NCI-H2196 treated with DMSO at 0.1 percent for 48 hours (cell line): ENCODE results near the gene CLEC2A.

Experiments
- DNase-seq: peaks from one replicate; lab custom pipeline; 2025; ENCODE audit not compliant: unreplicated experiment; lab: John Stamatoyannopoulos, UW

Gene CLEC2A

DNA sequence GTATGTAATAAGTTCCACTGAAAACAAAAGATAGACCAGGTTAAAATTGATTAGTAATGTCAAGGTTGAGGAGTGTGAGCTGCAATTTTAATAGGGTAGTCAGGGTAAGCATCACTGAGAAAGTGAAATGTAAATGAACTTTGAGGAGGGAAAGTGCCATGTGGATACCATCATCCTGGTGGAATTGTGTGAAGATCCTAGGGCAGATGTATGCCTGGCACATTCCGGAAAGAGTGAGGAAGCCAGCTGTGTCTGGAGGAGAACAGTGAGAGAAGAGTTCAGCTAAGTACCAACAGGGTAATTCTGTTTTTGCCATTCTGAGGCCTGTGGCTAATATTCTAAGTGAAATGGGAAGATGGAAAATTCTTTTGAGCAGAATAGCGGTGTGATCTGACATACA lies 2.9 kb upstream of the CLEC2A start:
- DNase-seq: no peak

DNA sequence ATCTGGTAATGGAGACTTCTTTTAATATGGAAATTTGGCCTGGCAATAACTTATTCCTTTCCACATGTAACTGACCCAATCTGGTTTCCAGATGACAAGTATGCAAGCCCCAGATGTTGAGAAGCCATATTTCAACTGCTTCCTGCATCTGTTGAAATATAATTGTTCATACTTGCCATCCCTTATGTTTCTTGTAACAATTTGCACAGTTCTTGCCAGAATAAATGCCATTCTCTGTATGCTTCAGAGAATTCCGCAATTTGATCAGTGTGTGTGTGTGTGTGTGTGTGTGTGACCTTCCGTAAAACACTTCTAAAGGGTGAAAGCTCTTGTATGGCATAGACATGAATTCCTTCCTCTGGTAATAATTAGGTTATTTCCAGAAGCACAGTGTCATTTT lies 1.8 kb upstream of the CLEC2A start:
- no peak for DNase-seq

DNA sequence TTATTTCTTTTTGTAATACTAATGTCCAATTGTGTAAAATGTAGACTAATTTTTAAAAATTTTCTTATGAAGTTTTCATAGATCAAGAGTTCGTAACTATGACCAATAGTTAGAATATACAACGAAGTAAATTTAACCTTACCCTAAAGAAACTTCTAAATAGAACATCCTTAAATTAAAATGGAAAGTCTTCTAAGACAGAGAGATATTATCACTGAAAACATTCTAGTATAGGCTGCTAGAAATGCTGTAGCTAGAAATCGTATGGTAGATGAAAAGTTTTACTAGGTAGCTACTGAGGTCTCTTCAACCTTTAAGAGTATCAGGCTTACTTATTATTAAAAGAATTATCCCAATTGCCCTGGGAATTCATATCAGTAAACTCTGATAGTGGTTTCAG lies 925 bp downstream of the CLEC2A start:
- no peak for DNase-seq

DNA sequence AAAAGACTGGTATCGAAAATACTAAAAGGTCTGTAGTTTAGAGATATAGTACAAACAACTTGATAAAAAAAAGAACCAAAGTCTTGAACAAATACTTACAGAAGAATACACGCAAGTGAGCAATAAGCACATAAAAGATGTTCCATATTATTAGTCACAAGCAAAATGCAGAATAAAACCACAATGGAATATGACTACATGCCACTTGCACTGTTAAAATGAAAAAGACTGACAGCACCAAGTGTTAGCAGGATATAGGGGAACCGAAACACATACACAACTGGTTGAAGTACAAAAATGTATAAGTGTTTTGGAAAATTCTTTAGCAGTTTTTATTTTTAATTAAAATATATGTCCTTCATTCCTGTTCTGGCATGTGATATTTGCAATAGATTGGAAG lies 3.6 kb downstream of the CLEC2A start:
- DNase-seq: no peak

DNA sequence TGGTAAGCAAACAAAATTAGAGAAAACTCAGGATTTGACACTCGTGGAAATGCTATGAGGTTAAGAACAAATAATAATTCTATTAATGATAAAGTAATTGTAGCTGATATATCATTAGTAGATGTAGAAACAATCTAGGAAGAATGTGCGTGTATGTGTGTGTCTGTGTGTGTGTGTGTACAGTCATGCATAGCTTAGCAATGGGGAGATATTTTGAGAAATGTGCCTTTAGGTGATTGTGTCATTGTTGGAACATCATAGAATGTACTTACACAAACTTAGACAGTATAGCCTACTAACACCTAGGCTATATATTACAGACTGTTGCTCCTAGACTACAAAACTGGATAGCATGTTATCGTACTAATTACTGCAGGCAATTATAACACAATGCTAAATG lies 5.3 kb downstream of the CLEC2A start:
- no peak for DNase-seq

DNA sequence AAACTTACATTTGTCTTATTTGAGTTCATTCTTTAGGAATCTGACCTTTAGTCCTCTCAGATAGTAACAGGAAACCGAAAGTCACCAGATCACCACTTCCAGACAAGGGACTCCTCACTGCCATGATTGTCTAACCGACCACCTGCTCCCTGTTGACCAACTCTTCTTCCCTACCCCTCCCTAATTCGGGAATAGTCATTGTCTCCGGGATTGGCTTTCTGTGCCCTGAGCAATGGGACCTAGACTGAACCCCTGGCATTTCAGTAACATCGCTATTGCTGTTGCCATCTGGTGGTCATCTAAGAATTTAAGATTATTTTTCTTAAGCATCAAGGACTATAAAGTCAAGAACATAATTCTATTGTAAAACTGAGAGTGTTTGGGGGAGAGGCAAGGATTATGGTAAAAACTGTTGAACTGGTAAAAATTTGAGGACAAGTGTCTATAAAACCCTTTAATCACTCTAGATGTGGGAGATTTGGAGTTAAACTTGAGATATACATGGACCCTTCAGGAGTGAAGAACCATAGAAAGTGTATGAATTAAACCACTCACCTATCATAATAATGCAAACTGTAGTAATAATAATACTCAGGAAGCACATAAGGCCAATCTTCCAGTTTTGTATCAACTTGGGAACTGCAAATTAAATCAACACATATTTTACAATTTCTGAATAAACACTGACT lies 6.3 kb downstream of the CLEC2A start:
- DNase-seq: no peak

DNA sequence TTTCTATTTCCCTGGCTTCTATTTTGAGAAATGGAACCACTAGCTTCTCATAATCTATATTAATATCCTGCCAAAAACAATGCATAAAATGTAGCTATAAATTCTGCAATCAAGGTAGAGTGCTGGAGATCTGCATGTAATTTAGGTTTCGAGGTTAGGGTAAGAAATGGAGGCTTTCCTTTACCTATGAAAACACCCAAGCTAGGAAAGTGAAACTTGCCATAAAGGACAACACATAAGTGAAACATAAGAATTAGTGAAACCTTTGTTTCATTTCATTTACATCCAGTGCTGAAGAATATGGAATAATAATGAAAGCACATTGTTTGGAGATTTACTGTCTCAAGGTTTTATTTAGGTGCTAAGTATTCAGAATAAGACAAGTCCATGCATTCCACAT lies 9.7 kb downstream of the CLEC2A start:
- DNase-seq: no peak

DNA sequence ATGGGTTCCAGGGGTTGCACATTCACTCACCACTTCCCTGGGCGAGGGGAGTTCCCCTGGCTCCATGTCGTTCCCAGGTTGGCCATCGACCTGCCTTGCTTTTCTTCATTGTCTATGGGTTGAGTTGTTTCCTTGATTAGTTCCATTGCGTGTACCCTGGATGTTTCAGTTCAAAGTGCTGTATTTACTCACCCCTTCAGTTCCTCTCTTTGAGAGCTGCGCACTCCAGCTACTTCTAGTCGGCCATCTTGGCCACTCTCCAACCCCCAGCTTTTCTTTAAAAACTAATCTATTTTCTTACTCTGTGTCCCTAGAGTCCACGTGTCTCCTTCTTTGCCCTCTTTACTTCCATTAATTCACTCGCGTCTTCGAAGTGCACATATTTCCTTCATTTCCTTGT lies 11.7 kb downstream of the CLEC2A start:
- DNase-seq: no peak

DNA sequence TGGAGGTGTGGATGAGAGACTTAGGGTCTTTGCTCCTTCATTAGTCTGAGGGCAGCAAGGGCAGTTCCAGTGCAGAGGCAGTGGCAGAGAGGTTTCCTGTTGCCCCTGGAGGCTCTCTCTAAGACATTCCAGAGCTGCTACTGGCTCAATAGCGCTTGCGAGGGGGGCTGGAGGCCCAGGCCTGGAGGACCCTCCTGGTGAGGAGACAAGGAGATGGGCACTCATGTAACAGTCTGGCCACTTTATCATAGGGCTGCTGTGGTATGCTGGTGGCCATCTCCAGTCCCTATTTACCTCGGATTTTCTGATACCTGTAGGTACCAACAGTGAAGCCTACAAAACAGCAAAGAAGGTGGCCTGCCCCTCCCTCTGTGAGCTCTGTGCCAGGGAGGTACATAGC lies 12.7 kb downstream of the CLEC2A start:
- DNase-seq: no peak

DNA sequence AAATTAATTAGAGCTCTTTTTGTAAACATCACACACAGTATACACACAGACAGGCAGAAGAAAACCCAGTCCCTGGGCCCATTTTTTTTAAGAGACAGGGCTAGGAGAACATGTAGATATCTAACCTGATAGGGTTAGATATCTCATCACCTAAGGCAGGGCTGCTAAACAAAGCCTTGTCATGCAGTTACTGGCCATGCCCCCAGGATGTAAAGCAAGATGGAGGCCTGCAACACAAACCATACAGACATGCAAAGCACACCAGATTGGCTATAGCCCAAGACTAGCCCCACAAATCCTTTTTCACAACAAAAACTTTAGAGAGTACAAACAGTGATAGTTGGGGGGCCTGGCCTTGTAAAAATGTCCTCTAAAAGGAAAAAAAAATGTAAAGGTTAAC lies 20.5 kb downstream of the CLEC2A start:
- no peak for DNase-seq

DNA sequence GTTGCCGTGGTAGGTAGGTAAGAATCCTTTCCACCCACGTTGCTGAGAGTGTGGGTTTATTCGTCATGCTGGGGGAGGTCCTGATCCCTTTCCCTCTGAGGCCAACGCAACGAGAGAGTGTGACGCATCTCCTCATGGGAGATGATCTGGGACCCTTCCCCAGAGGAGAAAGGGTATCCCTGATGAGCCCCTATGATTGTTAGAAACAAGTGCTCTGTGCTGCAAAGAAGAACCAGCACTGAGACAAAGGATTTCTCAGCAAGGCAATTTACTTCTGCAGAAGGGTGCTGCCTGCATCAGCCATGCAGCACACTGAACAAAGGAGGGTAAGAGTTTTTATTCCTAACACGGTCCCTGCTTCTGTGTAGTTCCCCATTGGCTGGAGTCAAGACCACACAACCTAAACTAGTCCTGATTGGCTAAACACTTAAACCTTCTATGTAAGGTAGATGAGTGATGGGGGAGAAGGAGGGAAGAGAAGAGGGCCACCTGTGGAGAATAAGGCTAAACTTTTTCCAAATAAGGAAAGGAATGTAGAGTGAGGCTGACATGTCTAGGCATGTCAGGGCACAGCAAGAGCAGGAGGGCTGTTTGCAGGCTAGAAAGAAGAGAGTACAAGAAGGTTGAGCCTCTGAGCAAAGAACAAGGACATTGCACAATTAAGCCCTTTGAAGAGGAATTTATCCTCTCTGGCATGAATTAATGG lies 21.3 kb downstream of the CLEC2A start:
- no peak for DNase-seq

DNA sequence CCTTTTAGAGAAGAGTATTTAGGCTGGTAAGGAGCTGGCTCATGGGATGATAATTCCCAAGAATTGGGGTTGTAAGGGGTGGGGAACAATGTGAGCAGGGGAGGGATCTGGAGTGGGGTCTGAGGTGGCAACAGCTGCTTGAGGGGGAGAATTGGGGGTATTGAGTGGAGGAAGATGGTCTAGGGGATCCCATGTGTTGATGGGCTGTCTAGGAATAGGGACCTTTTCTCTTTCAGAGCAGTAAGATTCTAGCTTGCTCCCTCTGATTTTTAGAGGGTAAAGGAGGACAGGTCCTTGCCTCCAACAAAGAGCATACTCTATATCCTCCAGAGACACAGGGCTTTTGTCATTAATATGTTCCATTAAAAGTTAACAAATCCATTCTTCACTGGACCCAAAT lies 22.4 kb downstream of the CLEC2A start:
- no peak for DNase-seq

DNA sequence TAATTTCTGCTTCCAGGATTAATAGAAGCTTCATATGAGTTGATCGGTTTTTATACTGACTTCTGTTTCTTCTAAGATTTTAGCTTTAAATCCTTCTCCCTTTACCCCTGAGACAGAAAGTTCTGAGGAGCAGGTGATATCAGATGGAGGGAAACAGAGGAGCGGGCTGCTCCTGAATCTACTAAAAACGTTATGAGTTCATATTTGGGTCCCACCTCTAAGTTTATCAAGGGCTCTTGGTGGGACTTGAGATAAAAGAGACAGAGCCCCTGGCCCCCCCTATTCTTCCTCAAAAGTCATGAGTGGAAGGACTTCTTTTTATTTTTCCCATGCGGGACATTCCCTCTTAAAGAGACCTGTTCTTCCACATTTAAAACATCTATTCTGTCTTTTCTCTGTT lies 23.8 kb downstream of the CLEC2A start:
- no peak for DNase-seq

DNA sequence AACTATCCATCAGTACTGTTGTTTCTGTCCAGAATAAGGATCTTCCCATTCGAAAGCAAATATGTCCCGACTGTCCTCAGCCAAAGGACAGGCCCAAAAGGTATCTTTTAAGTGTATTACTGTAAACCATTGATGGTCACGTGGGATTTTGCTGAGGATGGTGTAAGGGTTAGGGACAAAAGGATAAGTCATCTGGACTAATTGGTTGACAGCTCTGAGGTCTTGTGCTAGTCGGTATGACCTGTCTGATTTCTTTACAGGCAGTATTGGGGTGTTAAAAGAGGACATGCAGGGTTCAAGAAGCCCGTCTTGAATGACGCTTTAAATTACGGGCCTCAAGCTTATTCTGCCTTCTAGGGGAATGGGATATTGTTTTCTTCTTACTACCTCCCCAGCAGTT lies 24.4 kb downstream of the CLEC2A start:
- no peak for DNase-seq

DNA sequence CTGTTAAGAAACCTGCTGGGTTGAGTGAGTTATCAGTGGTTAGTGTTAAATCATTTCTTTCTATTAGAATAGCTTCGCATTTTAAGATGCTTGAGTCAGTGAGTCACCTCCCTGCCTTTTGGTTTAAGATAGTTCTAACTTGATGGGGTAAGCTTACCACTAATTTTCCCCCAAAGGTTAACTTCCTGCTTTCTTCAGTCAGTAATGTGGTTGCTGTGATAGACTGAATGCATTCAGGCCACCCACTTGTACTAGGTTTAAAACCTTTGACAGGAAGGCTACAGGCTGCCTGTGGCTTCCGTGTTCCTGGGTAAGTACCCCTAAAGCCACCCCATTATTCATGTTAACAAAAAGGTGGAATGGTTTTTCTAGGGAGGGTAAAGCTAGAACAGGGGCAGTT lies 25.3 kb downstream of the CLEC2A start:
- no peak for DNase-seq

DNA sequence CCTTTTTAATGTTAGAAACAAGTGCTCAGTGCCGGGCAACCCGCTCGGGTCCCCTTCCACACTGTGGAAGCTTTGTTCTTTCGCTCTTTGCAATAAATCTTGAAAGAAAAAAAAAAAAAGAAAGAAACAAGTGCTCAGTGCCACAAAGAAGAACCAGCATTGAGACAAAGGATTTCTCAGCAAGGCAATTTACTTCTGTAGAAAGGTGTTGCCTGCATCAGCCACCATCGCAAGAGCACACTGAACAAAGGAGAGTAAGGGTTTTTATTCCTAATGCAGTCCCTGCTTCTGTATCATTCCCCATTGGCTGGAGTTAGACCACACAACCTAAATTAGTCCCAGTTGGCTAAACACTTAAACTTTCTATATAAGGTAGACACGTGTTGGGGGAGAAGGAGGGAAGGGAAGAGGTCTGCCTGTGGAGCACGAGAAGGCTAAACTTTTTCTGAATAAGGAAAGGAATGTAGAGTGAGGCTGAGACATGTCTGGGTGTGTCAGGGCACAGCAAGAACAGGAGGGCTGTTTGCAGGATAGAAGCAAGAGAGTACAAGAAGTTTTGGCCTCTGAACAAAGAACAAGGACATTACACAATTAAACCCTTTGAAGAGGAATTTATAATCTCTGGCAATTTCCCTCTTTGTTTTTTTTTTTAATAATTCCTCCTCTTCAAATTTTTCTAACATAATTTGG lies 29.5 kb downstream of the CLEC2A start:
- no peak for DNase-seq

DNA sequence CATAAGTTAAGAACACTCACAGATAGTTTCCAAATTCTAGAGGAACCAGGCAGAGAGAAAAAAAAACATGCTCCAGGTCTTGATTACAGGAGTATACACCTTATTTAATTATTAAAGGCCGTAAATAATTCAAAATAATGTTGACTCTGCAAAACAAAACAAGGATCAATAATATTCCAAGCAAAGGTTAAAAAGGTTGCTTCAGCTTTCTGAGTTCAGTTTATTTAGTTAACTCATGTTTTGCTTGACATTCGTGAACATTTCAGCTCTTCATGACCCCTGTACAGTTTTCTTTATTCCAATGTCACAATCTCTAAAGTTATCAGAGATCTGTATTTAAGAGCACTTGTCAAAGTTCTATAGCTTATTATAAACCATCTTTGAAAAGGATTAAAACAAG lies 31.2 kb downstream of the CLEC2A start:
- no peak for DNase-seq

DNA sequence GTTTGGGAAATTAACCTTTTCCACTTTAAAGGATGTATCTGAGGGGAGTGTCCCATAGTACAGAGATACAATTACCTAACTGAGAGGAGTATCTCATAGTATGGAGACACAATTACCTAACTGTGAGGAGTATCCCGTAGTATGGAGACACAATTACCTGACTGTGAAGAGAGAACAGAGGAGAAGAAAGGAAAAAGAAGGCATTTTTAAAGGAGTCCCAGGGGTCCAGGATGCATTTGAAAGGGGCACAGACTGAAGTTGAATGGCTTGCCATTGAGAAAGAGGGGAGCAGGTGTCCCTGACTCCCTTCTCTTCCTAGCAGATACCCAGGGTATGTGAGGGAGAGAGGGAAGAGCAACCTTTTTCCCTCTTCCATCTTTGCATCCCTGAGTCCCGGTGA lies 33.0 kb downstream of the CLEC2A start:
- DNase-seq: no peak

DNA sequence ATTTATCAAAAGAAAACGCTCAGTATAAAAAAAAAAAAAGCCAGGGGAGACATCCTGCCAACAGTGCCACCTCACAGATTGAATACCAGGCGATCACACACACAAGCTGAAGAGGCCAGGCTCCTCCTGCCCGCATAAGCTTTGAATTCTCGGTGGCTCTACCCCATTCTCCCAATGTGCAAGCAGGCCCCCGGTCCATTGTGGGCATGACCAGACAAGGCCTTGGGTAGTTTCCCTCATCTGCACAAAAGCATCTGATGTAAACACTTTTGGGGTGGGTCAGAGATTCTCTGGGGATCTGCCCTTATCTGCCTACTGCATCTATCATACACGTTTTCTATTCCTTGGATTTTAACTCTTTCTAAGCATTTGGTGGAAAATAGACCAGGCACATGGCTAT lies 34.6 kb downstream of the CLEC2A start:
- no peak for DNase-seq

DNA sequence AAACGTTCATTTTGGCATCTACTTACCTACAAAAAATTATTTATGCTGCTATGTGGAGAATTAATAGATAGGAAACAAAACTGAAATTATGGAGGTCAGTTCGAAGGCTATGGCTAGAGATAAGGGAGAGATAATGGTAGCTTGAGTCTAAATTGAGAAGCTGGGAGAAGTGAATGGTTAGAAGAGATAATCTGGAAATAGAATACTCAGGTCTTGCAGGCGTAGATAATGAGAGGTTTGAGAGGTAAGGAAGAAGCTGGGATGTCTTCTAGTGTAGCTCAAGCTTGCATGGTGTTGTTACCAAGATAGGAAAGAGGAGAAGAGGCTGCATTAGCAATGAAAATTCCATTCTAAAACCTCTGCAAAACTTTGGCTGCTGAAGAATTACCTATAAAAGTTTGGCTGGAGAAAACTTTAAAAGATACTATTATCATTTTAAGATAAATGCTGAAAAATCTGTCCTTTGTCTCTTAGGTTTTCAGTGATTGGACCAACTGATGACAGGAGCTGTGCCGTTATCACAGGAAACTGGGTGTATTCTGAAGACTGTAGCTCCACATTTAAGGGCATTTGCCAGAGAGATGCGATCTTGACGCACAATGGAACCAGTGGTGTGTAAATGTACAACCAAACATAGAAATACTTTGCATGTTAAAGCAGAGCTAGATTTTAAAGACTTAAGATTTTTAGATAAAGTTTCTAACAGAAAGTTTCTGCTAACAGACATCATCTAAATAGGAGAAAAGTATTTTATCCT lies 36.8 kb downstream of the CLEC2A start:
- no peak for DNase-seq

DNA sequence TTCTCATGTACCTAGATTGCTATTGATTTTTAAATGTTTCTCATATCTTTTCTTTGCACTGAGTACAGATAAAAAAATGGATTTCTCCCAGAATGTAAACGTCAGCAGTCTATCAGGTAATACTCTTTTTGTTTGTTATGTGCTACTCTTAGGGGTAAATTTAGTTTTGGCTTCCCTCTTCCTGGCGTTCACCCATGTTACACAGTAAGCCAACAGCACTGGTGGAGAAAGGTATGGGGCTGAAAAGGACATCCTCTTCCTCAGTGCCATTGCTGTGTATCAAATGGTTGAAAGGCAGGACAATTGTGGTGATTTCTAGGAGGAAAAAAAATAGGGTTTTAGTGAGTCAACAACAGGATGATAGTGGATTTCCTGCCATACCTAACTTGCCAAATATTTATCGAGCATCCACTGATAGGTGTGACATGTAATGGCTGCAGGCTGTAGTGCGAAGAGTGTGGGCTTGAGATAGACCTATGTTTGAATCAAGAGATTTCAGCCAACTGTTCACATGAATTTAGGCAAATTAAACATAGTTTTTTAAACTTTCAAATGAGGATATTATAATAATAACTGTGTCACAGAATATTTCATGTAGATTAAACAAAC lies 43.4 kb downstream of the CLEC2A start:
- DNase-seq: no peak
